GM23338 (cell line): Measurements from ENCODE around the gene LRTM1. TPM values are rescaled to one million over a fixed set of nuclear protein-coding genes. Genes with fewer than 3 reads are reported as not detected.

ENCODE experiments used
- ATAC-seq: fragments of 200-7000 bp; cut with Tn5 transposase; 3 replicates; pipeline ENCODE4 v1.9.1; 2020
- DNase-seq: peaks from one replicate; pipeline ENCODE4 v3.0.0-alpha.2; 2015; ENCODE audit warnings: low spot score
- H2AFZ ChIP-seq: fragments of 200-600 bp; sonication (generic); 2 replicates; pipeline ENCODE4 v1.8.0; 2016; ENCODE audit warnings: antibody characterized with exemption, mild to moderate bottlenecking, moderate library complexity
- H3F3A ChIP-seq: fragments of 200-600 bp; sonication (generic); replicated peaks from 2 replicates; pipeline ENCODE4 v1.8.0; 2017; ENCODE audit warnings: antibody characterized with exemption, mixed run types, low read depth
- H3K27ac ChIP-seq: fragments of 200-600 bp; sonication (generic); 2 replicates; pipeline ENCODE4 v1.6.1; 2016; ENCODE audit warnings: low read depth
- H3K27me3 ChIP-seq: fragments of 200-600 bp; sonication (generic); 2 replicates; pipeline ENCODE4 v1.8.0; 2016; ENCODE audit warnings: mild to moderate bottlenecking, mixed run types, moderate library complexity; ENCODE audit not compliant: insufficient read depth
- H3K36me3 ChIP-seq: fragments of 200-600 bp; sonication (generic); 2 replicates; pipeline ENCODE4 v1.8.0; 2016; ENCODE audit warnings: mild to moderate bottlenecking; ENCODE audit not compliant: insufficient read depth
- H3K4me1 ChIP-seq: fragments of 200-600 bp; sonication (generic); 2 replicates; pipeline ENCODE4 v1.8.0; 2016; ENCODE audit warnings: mild to moderate bottlenecking, moderate library complexity; ENCODE audit not compliant: insufficient read depth
- H3K4me2 ChIP-seq: fragments of 200-600 bp; sonication (generic); 2 replicates; pipeline ENCODE4 v1.7.1; 2017; ENCODE audit warnings: mixed run types
- H3K4me3 ChIP-seq: fragments of 200-600 bp; sonication (generic); 2 replicates; pipeline ENCODE4 v1.6.1; 2016; ENCODE audit warnings: mixed run types
- H3K79me2 ChIP-seq: fragments of 200-600 bp; sonication (generic); replicated peaks from 2 replicates; pipeline ENCODE4 v1.8.0; 2017; ENCODE audit warnings: mild to moderate bottlenecking; ENCODE audit not compliant: insufficient read depth
- H3K9me2 ChIP-seq: fragments of 200-600 bp; sonication (generic); 2 replicates; pipeline ENCODE4 v1.8.0; 2017; ENCODE audit not compliant: insufficient read depth
- H4K20me1 ChIP-seq: fragments of 200-600 bp; sonication (generic); replicated peaks from 2 replicates; pipeline ENCODE4 v1.8.0; 2017; ENCODE audit warnings: mild to moderate bottlenecking; ENCODE audit not compliant: insufficient read depth
- H3K27ac Mint-ChIP-seq: 2 replicates; pipeline ENCODE4 v1.8.0; 2020; ENCODE audit warnings: inconsistent platforms, mild to moderate bottlenecking, moderate library complexity, mixed read lengths
- H3K27me3 Mint-ChIP-seq: 3 replicates; pipeline ENCODE4 v1.8.0; 2022; ENCODE audit warnings: low read depth, mild to moderate bottlenecking, moderate library complexity, mixed read lengths, inconsistent platforms; ENCODE audit not compliant: insufficient read depth, poor library complexity
- H3K36me3 Mint-ChIP-seq: 3 replicates; pipeline ENCODE4 v1.8.0; 2021; ENCODE audit warnings: low read depth, mild to moderate bottlenecking, inconsistent platforms, moderate library complexity, mixed read lengths
- H3K4me1 Mint-ChIP-seq: 3 replicates; pipeline ENCODE4 v1.8.0; 2020; ENCODE audit warnings: mild to moderate bottlenecking, inconsistent platforms, mixed read lengths
- H3K4me3 Mint-ChIP-seq: 3 replicates; pipeline ENCODE4 v1.8.0; 2021; ENCODE audit warnings: moderate library complexity, mild to moderate bottlenecking, inconsistent platforms, mixed read lengths
- H3K9me3 Mint-ChIP-seq: 3 replicates; pipeline ENCODE4 v1.8.0; 2020; ENCODE audit warnings: moderate library complexity, mild to moderate bottlenecking, inconsistent platforms, mixed read lengths
- CREB1 ChIP-seq: fragments of 250-450 bp; sonication (Bioruptor Pico); IDR thresholded peaks from 2 replicates; pipeline ENCODE4 v1.5.0; 2020; ENCODE audit warnings: low read depth, mild to moderate bottlenecking, moderate library complexity
- CTCF ChIP-seq, 2 experiments: fragments of 200-600 bp in 1 of 2; sonication (generic) in 1 of 2; conservative IDR thresholded peaks; 2 replicates each; pipeline versions ENCODE4 v1.5.1 to v1.6.1; 2016 to 2017; ENCODE audit warnings: antibody characterized with exemption in 2 of 2, low read depth in 2 of 2, mild to moderate bottlenecking in 2 of 2, moderate library complexity in 1 of 2
- ETS1 ChIP-seq: IDR thresholded peaks from 2 replicates; pipeline ENCODE4 v1.6.1; 2016; ENCODE audit warnings: antibody characterized with exemption
- EZH2 ChIP-seq: fragments of 200-600 bp; sonication (generic); IDR thresholded peaks from one replicate; pipeline ENCODE4 v1.8.0; 2017; ENCODE audit warnings: antibody characterized with exemption, mild to moderate bottlenecking, low read depth; ENCODE audit not compliant: unreplicated experiment
- EZH2phosphoT487 ChIP-seq: fragments of 200-600 bp; sonication (generic); IDR thresholded peaks from one replicate; pipeline ENCODE4 v1.8.1; 2018; ENCODE audit warnings: antibody characterized with exemption; ENCODE audit not compliant: unreplicated experiment
- JUNB ChIP-seq: IDR thresholded peaks from one replicate; pipeline ENCODE4 v1.6.1; 2016; ENCODE audit warnings: antibody characterized with exemption; ENCODE audit not compliant: unreplicated experiment
- NANOG ChIP-seq: IDR thresholded peaks from 2 replicates; pipeline ENCODE4 v1.6.1; 2016; ENCODE audit warnings: antibody characterized with exemption, borderline replicate concordance
- POLR2AphosphoS5 ChIP-seq: IDR thresholded peaks from 2 replicates; pipeline ENCODE4 v1.6.1; 2016; ENCODE audit warnings: antibody characterized with exemption, low read depth
- STAT1 ChIP-seq: IDR thresholded peaks from one replicate; pipeline ENCODE4 v1.6.1; 2016; ENCODE audit warnings: antibody characterized with exemption; ENCODE audit not compliant: unreplicated experiment
- ZNF114 ChIP-seq: fragments of 250-450 bp; sonication (Bioruptor Pico); IDR thresholded peaks from 2 replicates; pipeline ENCODE4 v1.5.0; 2020; ENCODE audit warnings: mild to moderate bottlenecking, moderate library complexity
- ZNF331 ChIP-seq: fragments of 250-450 bp; sonication (Bioruptor Pico); IDR thresholded peaks from 2 replicates; pipeline ENCODE4 v1.5.0; 2020; ENCODE audit warnings: low read depth, mild to moderate bottlenecking, moderate library complexity
- polyA plus RNA-seq: library from polyadenylated mRNA; unstranded; fragments of >200 nt; fragmentation: Nextera tagmentation; extraction: Ambion mirVana; gene quantifications from 2 replicates; pipeline ENCODE4 v1.2.1, GENCODE V29; 2016
- total RNA-seq: library from RNA; depleted of rRNA; stranded (reverse); fragments of >200 nt; shearing (Covaris generic); gene quantifications from 2 replicates; pipeline ENCODE4 v1.2.3, GENCODE V29; 2014
- TF ChIP-seq, protein P1 (sequence below): fragments of 250-450 bp; sonication (Bioruptor Pico); IDR thresholded peaks from 2 replicates; pipeline ENCODE4 v1.5.0; 2020; ENCODE audit warnings: mild to moderate bottlenecking, moderate library complexity
- TF ChIP-seq, protein P2 (sequence below): IDR thresholded peaks from one replicate; pipeline ENCODE4 v1.6.1; 2018; ENCODE audit warnings: antibody characterized with exemption; ENCODE audit not compliant: unreplicated experiment

LRTM1 gene
- total and polyA plus RNA-seq, 2 experiments from 2014 or later: 0.47 TPM; not detected in 1

DNA sequence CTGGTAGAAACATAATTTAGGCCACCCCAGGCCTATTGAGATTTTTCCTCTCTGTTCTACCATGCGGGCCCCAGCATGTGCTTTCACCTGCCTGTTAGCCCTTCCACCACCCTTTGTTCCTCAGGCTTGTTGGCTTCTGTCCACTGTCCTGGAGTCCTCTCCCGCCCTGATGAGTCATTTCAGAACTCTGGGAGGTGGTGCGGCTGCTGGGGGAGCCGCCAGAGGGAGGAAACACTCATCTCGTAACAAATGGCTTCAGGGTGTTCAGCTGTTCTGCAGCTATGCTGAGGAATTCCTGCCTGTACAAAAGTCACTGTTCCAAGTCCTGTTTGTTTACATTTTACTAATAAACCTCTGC, 36.3 kb downstream of the LRTM1 start:
- Mint-ChIP-seq H3K36me3 (peaks cover 11% of the 10 kb centered on the region), H3K27me3 (peaks cover 2% of the 10 kb centered on the region), H3K9me3 (no peaks in the 10 kb centered on the region), H3K4me3 (no peak overlapping the region), H3K27ac (no peak overlapping the region), H3K4me1 (peaks cover 10% of the 10 kb centered on the region)
- no peak overlapping the region for H3K4me3 ChIP-seq
- no peak overlapping the region for H3K4me2 ChIP-seq
- no peak for DNase-seq
- H2AFZ ChIP-seq: no peak overlapping the region
- H3F3A ChIP-seq: no peaks in the 10 kb centered on the region
- H4K20me1 ChIP-seq: no peaks in the 10 kb centered on the region
- ATAC-seq: peak; percentile 40
- no peaks in the 10 kb centered on the region for H3K36me3 ChIP-seq
- H3K79me2 ChIP-seq: no peaks in the 10 kb centered on the region
- H3K4me1 ChIP-seq: no peaks in the 10 kb centered on the region
- H3K27me3 ChIP-seq: no peaks in the 10 kb centered on the region
- 0 out of 2 replicates have a peak, but pooled peaks cover 3% of the 10 kb centered on the region for H3K9me2 ChIP-seq
- TF ChIP-seq EZH2phosphoT487 (no peak), EZH2 (no peak), NANOG (no peak), ZNF114 (no peak), ETS1 (no peak), CREB1 (CRISPR knock-in tag) (no peak), ZNF331 (CRISPR knock-in tag) (no peak), JUNB (no peak), STAT1 (no peak), CTCF (conservative IDR thresholded peaks at IDR 0.05; ENCODE audit: low read depth in 2 of 2) (no peak), POLR2AphosphoS5 (no peak)
- TF ChIP-seq, protein P1, sequence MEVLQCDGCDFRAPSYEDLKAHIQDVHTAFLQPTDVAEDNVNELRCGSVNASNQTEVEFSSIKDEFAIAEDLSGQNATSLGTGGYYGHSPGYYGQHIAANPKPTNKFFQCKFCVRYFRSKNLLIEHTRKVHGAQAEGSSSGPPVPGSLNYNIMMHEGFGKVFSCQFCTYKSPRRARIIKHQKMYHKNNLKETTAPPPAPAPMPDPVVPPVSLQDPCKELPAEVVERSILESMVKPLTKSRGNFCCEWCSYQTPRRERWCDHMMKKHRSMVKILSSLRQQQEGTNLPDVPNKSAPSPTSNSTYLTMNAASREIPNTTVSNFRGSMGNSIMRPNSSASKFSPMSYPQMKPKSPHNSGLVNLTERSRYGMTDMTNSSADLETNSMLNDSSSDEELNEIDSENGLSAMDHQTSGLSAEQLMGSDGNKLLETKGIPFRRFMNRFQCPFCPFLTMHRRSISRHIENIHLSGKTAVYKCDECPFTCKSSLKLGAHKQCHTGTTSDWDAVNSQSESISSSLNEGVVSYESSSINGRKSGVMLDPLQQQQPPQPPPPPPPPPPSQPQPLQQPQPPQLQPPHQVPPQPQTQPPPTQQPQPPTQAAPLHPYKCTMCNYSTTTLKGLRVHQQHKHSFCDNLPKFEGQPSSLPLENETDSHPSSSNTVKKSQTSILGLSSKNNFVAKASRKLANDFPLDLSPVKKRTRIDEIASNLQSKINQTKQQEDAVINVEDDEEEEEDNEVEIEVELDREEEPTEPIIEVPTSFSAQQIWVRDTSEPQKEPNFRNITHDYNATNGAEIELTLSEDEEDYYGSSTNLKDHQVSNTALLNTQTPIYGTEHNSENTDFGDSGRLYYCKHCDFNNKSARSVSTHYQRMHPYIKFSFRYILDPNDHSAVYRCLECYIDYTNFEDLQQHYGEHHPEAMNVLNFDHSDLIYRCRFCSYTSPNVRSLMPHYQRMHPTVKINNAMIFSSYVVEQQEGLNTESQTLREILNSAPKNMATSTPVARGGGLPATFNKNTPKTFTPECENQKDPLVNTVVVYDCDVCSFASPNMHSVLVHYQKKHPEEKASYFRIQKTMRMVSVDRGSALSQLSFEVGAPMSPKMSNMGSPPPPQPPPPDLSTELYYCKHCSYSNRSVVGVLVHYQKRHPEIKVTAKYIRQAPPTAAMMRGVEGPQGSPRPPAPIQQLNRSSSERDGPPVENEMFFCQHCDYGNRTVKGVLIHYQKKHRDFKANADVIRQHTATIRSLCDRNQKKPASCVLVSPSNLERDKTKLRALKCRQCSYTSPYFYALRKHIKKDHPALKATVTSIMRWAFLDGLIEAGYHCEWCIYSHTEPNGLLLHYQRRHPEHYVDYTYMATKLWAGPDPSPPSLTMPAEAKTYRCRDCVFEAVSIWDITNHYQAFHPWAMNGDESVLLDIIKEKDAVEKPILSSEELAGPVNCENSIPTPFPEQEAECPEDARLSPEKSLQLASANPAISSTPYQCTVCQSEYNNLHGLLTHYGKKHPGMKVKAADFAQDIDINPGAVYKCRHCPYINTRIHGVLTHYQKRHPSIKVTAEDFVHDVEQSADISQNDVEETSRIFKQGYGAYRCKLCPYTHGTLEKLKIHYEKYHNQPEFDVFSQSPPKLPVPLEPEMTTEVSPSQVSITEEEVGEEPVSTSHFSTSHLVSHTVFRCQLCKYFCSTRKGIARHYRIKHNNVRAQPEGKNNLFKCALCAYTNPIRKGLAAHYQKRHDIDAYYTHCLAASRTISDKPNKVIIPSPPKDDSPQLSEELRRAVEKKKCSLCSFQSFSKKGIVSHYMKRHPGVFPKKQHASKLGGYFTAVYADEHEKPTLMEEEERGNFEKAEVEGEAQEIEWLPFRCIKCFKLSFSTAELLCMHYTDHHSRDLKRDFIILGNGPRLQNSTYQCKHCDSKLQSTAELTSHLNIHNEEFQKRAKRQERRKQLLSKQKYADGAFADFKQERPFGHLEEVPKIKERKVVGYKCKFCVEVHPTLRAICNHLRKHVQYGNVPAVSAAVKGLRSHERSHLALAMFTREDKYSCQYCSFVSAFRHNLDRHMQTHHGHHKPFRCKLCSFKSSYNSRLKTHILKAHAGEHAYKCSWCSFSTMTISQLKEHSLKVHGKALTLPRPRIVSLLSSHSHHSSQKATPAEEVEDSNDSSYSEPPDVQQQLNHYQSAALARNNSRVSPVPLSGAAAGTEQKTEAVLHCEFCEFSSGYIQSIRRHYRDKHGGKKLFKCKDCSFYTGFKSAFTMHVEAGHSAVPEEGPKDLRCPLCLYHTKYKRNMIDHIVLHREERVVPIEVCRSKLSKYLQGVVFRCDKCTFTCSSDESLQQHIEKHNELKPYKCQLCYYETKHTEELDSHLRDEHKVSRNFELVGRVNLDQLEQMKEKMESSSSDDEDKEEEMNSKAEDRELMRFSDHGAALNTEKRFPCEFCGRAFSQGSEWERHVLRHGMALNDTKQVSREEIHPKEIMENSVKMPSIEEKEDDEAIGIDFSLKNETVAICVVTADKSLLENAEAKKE (CRISPR knock-in tag): no peak
- TF ChIP-seq, protein P2, sequence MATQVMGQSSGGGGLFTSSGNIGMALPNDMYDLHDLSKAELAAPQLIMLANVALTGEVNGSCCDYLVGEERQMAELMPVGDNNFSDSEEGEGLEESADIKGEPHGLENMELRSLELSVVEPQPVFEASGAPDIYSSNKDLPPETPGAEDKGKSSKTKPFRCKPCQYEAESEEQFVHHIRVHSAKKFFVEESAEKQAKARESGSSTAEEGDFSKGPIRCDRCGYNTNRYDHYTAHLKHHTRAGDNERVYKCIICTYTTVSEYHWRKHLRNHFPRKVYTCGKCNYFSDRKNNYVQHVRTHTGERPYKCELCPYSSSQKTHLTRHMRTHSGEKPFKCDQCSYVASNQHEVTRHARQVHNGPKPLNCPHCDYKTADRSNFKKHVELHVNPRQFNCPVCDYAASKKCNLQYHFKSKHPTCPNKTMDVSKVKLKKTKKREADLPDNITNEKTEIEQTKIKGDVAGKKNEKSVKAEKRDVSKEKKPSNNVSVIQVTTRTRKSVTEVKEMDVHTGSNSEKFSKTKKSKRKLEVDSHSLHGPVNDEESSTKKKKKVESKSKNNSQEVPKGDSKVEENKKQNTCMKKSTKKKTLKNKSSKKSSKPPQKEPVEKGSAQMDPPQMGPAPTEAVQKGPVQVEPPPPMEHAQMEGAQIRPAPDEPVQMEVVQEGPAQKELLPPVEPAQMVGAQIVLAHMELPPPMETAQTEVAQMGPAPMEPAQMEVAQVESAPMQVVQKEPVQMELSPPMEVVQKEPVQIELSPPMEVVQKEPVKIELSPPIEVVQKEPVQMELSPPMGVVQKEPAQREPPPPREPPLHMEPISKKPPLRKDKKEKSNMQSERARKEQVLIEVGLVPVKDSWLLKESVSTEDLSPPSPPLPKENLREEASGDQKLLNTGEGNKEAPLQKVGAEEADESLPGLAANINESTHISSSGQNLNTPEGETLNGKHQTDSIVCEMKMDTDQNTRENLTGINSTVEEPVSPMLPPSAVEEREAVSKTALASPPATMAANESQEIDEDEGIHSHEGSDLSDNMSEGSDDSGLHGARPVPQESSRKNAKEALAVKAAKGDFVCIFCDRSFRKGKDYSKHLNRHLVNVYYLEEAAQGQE: no peak
- no peak overlapping the region for H3K27ac ChIP-seq
